SJSA1 (cell line): Measurements from ENCODE around the gene UNC13A. TPM values are rescaled to one million over a fixed set of nuclear protein-coding genes. Genes with fewer than 3 reads are reported as not detected.
A peak's percentile ranks its signal among the peaks of the same experiment; 100 is the strongest.
"Not testable (repeated sequence)": the region's sequence is repeated elsewhere in the genome, so short reads cannot be mapped to it uniquely, and the experiment has no call there.

Experiments used
- DNase-seq, 2 experiments: peaks; one replicate each; pipeline ENCODE4 v3.0.0-alpha.2; 2015 to 2020; ENCODE audit warnings: low spot score in 2 of 2, low read depth in 1 of 2
- H3K27ac ChIP-seq: fragments of 250-450 bp; sonication (Bioruptor Pico); 2 replicates; pipeline ENCODE4 v1.5.1; 2020; ENCODE audit warnings: mild to moderate bottlenecking, moderate library complexity
- H3K27me3 ChIP-seq: fragments of 250-450 bp; sonication (Bioruptor Pico); replicated peaks from 2 replicates; pipeline ENCODE4 v1.5.1; 2020; ENCODE audit warnings: mild to moderate bottlenecking, moderate library complexity
- H3K36me3 ChIP-seq: fragments of 250-450 bp; sonication (Bioruptor Pico); 2 replicates; pipeline ENCODE4 v1.5.1; 2020; ENCODE audit warnings: mild to moderate bottlenecking
- H3K4me1 ChIP-seq: fragments of 250-450 bp; sonication (Bioruptor Pico); replicated peaks from 2 replicates; pipeline ENCODE4 v1.6.1; 2021; ENCODE audit warnings: mild to moderate bottlenecking
- H3K4me3 ChIP-seq: fragments of 250-450 bp; sonication (Bioruptor Pico); 2 replicates; pipeline ENCODE4 v1.5.1; 2020; ENCODE audit warnings: mild to moderate bottlenecking
- H3K9me3 ChIP-seq: fragments of 250-450 bp; sonication (Bioruptor Pico); replicated peaks from 2 replicates; pipeline ENCODE4 v1.5.1; 2020; ENCODE audit warnings: mild to moderate bottlenecking
- total RNA-seq: library from RNA; depleted of rRNA; stranded (reverse); fragments of >200 nt; shearing (Covaris generic); gene quantifications from 2 replicates; pipeline ENCODE4 v1.2.3, GENCODE V29; 2014

UNC13A gene
- total RNA-seq, 1 experiment from 2014 or later, result not detected

GRCh38 chr19:17607936-17608335 is 80.2 kb downstream of the UNC13A start:
- no peak for DNase-seq
- H3K4me3 ChIP-seq, result no peak overlapping the region
- peaks cover 3% of the 10 kb centered on the region for H3K9me3 ChIP-seq
- no peaks in the 10 kb centered on the region for H3K36me3 ChIP-seq
- peaks cover 9% of the 10 kb centered on the region for H3K4me1 ChIP-seq
- no peak overlapping the region for H3K27ac ChIP-seq
- peaks cover 10% of the 10 kb centered on the region for H3K27me3 ChIP-seq

- Histone ChIP-seq H3K36me3 (no peaks in the 10 kb centered on the region), H3K9me3 (peaks cover 3% of the 10 kb centered on the region), H3K27me3 (peaks cover 20% of the 10 kb centered on the region), H3K4me1 (peaks cover 9% of the 10 kb centered on the region), H3K27ac (no peak overlapping the region), H3K4me3 (no peak overlapping the region)
- DNase-seq, result no peak
These were observed 81.5 kb downstream of the UNC13A start for GRCh38 chr19:17606590-17607185.

- Histone ChIP-seq H3K36me3 (no peaks in the 10 kb centered on the region), H3K27me3 (peaks cover 26% of the 10 kb centered on the region), H3K4me3 (peak overlapping the region; percentile 21), H3K27ac (no peak overlapping the region), H3K9me3 (peaks cover 3% of the 10 kb centered on the region), H3K4me1 (peaks cover 9% of the 10 kb centered on the region)
- DNase-seq, result peak; percentile 35 to 52
These were observed 82.2 kb downstream of the UNC13A start for GRCh38 chr19:17605761-17606589.

GRCh38 chr19:17605117-17605516 is 83.0 kb downstream of the UNC13A start:
- Histone ChIP-seq H3K27ac (no peak overlapping the region), H3K9me3 (peaks cover 3% of the 10 kb centered on the region), H3K4me3 (no peak overlapping the region), H3K4me1 (peaks cover 9% of the 10 kb centered on the region), H3K27me3 (peaks cover 26% of the 10 kb centered on the region), H3K36me3 (no peaks in the 10 kb centered on the region)
- DNase-seq, result no peak

GRCh38 chr19:17604372-17605025 is 83.7 kb downstream of the UNC13A start:
- H3K27ac ChIP-seq, result no peak overlapping the region
- H3K4me1 ChIP-seq, result peaks cover 9% of the 10 kb centered on the region
- DNase-seq, result no peak
- H3K27me3 ChIP-seq, result peaks cover 26% of the 10 kb centered on the region
- no peaks in the 10 kb centered on the region for H3K36me3 ChIP-seq
- H3K9me3 ChIP-seq, result peaks cover 3% of the 10 kb centered on the region
- no peak overlapping the region for H3K4me3 ChIP-seq

GRCh38 chr19:17602872-17603510 is 85.2 kb downstream of the UNC13A start:
- H3K27me3 ChIP-seq, result peaks cover 26% of the 10 kb centered on the region
- H3K27ac ChIP-seq, result no peak overlapping the region
- H3K36me3 ChIP-seq, result no peaks in the 10 kb centered on the region
- H3K4me1 ChIP-seq, result peaks cover 9% of the 10 kb centered on the region
- peaks cover 3% of the 10 kb centered on the region for H3K9me3 ChIP-seq
- H3K4me3 ChIP-seq, result no peak overlapping the region
- DNase-seq, result no peak

- H3K4me1 ChIP-seq, result peaks cover 9% of the 10 kb centered on the region
- H3K36me3 ChIP-seq, result no peaks in the 10 kb centered on the region
- H3K27me3 ChIP-seq, result peaks cover 26% of the 10 kb centered on the region
- H3K27ac ChIP-seq, result no peak overlapping the region
- no peak overlapping the region for H3K4me3 ChIP-seq
- no peak for DNase-seq
- peaks cover 3% of the 10 kb centered on the region for H3K9me3 ChIP-seq
These were observed 85.9 kb downstream of the UNC13A start for GRCh38 chr19:17602217-17602616.

GRCh38 chr19:17601683-17602082 is 86.5 kb downstream of the UNC13A start:
- DNase-seq, result no peak
- Histone ChIP-seq H3K27me3 (peaks cover 26% of the 10 kb centered on the region), H3K4me3 (no peak overlapping the region), H3K36me3 (no peaks in the 10 kb centered on the region), H3K27ac (no peak overlapping the region), H3K4me1 (peaks cover 9% of the 10 kb centered on the region), H3K9me3 (peaks cover 3% of the 10 kb centered on the region)

GRCh38 chr19:17599780-17600179 is 88.4 kb downstream of the UNC13A start:
- Histone ChIP-seq H3K27me3 (peaks cover 19% of the 10 kb centered on the region), H3K36me3 (no peaks in the 10 kb centered on the region), H3K4me3 (no peak overlapping the region), H3K9me3 (no peaks in the 10 kb centered on the region), H3K27ac (no peak overlapping the region), H3K4me1 (no peaks in the 10 kb centered on the region)
- DNase-seq, result no peak

- no peak for DNase-seq
- H3K36me3 ChIP-seq, result no peaks in the 10 kb centered on the region
- peaks cover 19% of the 10 kb centered on the region for H3K27me3 ChIP-seq
- H3K4me1 ChIP-seq, result no peaks in the 10 kb centered on the region
- no peak overlapping the region for H3K27ac ChIP-seq
- no peak overlapping the region for H3K4me3 ChIP-seq
- no peaks in the 10 kb centered on the region for H3K9me3 ChIP-seq
These were observed 89.2 kb downstream of the UNC13A start for GRCh38 chr19:17598953-17599352.

GRCh38 chr19:17598063-17598462 is 90.1 kb downstream of the UNC13A start:
- H3K27ac ChIP-seq, H3K4me3 ChIP-seq, DNase-seq, H3K9me3 ChIP-seq, H3K4me1 ChIP-seq, H3K36me3 ChIP-seq: not testable (repeated sequence)
- H3K27me3 ChIP-seq, result peaks cover 17% of the 10 kb centered on the region

GRCh38 chr19:17594296-17594695 is 93.9 kb downstream of the UNC13A start:
- H3K4me1 ChIP-seq, DNase-seq, H3K27me3 ChIP-seq, H3K4me3 ChIP-seq, H3K36me3 ChIP-seq, H3K9me3 ChIP-seq, H3K27ac ChIP-seq: not testable (repeated sequence)

GRCh38 chr19:17590866-17591265 is 97.3 kb downstream of the UNC13A start:
- H3K36me3 ChIP-seq, result no peaks in the 10 kb centered on the region
- no peaks in the 10 kb centered on the region for H3K4me1 ChIP-seq
- no peak for DNase-seq
- H3K4me3 ChIP-seq, result no peak overlapping the region
- H3K27ac ChIP-seq, result no peak overlapping the region
- peaks cover 8% of the 10 kb centered on the region for H3K27me3 ChIP-seq
- H3K9me3 ChIP-seq, result no peaks in the 10 kb centered on the region

GRCh38 chr19:17585395-17585794 is 102.8 kb downstream of the UNC13A start:
- not testable (repeated sequence) for DNase-seq, H3K4me3 ChIP-seq, H3K27ac ChIP-seq, H3K9me3 ChIP-seq, H3K4me1 ChIP-seq
- Histone ChIP-seq H3K36me3 (peaks cover 20% of the 10 kb centered on the region), H3K27me3 (peaks cover 11% of the 10 kb centered on the region; the same call in 1 of the 2 replicates)
